Measurements from ENCODE around the gene ADIG.

ADIG gene

DNA sequence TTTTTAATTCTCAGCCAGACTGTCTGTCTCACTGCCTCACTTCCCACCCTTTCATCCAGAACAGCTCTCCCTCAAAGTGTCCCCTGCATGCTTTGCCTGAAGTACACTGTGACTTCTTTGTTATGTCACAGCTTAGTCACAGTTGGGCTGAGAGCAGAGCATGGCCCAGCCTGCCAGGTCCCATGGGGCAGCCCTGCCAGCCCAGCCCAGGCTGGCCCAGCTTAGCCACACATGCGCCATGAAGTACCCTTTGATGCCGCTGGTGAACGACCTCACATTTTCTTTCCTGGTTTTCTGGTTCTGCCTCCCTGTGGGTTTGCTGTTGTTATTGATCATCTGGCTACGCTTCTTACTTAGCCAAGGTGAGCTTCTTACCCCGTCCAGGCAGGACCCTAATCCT, at the start of gene ADIG:
TSS of gene ADIG (plus strand) at position 185 of the 400 bp plus-strand sequence. CDS start at position 239, 54 bp downstream.
- TF ChIP-seq CTCF (IDR thresholded peaks at IDR 0.05; ENCODE audit: low read depth, low read length, missing control alignments): no peak
- H3K4me3 ChIP-seq (ENCODE audit: low read depth, low read length): no peak within 1 kb of the TSS
- DNase-seq (ENCODE audit: low read depth): no peak
- in situ Hi-C loops (cut with HindIII; ENCODE audit: low sequenced_read_pairs): no loop called here

DNA sequence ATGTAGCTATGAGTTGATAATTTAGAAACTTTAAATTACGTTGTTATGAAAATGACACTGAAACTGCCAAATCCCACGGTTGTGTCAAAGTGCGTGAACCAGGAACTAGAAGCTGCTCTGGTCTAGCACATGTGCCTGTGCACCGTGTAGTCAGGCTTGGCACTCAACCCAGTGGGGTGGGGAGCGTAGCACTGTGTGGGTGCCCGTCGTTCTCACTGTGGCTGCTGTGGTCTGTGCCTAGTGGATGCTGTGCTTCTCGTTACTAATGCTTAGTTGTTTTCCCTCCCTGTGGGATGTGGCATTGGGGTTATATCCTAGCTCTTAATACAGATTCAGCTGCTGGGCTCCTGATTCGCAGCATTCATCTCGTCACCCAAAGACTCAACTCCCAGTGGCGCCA, 46.2 kb upstream of the ADIG start:
- in situ Hi-C loops (cut with HindIII; ENCODE audit: low sequenced_read_pairs): no loop called here
- no peak for TF ChIP-seq CTCF (IDR thresholded peaks at IDR 0.05; ENCODE audit: low read depth, low read length, missing control alignments)
- DNase-seq (ENCODE audit: low read depth): no peak
- no peak overlapping the region for H3K4me3 ChIP-seq (ENCODE audit: low read depth, low read length)

GRCh38 chr20:38536310-38536709, 44.7 kb upstream of the ADIG start:
- in situ Hi-C loops (cut with HindIII; ENCODE audit: low sequenced_read_pairs): no loop called here
- no peak overlapping the region for H3K4me3 ChIP-seq (ENCODE audit: low read depth, low read length)
- no peak for DNase-seq (ENCODE audit: low read depth)
- TF ChIP-seq CTCF (IDR thresholded peaks at IDR 0.05; ENCODE audit: low read depth, low read length, missing control alignments): no peak

DNA sequence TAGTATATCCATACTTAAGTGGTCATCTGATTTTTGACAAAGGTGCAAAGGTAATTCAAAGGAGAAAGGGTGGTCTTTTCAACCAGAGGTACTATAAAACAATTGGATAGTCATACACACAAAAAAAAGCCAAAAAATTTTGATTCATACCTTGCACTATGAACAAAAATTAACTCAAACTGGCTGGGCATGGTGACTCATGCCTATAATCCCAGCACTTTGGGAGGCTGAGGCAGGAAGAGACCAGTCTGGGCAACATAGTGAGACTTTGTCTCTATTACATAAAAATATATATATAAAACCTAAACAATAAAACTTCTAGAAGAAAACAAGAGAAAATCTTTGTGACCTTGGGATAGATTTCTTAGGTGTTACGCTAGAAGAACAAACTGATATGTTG, 43.8 kb upstream of the ADIG start:
- no peak for DNase-seq (ENCODE audit: low read depth)
- TF ChIP-seq CTCF (IDR thresholded peaks at IDR 0.05; ENCODE audit: low read depth, low read length, missing control alignments): no peak
- H3K4me3 ChIP-seq (ENCODE audit: low read depth, low read length): no peak overlapping the region
- in situ Hi-C loops (cut with HindIII; ENCODE audit: low sequenced_read_pairs): no loop called here

- no peak overlapping the region for H3K4me3 ChIP-seq (ENCODE audit: low read depth, low read length)
- DNase-seq (ENCODE audit: low read depth): no peak
- in situ Hi-C loops (cut with HindIII; ENCODE audit: low sequenced_read_pairs): no loop called here
- TF ChIP-seq CTCF (IDR thresholded peaks at IDR 0.05; ENCODE audit: low read depth, low read length, missing control alignments): no peak
These were observed 42.2 kb upstream of the ADIG start for GRCh38 chr20:38538789-38539188.

DNA sequence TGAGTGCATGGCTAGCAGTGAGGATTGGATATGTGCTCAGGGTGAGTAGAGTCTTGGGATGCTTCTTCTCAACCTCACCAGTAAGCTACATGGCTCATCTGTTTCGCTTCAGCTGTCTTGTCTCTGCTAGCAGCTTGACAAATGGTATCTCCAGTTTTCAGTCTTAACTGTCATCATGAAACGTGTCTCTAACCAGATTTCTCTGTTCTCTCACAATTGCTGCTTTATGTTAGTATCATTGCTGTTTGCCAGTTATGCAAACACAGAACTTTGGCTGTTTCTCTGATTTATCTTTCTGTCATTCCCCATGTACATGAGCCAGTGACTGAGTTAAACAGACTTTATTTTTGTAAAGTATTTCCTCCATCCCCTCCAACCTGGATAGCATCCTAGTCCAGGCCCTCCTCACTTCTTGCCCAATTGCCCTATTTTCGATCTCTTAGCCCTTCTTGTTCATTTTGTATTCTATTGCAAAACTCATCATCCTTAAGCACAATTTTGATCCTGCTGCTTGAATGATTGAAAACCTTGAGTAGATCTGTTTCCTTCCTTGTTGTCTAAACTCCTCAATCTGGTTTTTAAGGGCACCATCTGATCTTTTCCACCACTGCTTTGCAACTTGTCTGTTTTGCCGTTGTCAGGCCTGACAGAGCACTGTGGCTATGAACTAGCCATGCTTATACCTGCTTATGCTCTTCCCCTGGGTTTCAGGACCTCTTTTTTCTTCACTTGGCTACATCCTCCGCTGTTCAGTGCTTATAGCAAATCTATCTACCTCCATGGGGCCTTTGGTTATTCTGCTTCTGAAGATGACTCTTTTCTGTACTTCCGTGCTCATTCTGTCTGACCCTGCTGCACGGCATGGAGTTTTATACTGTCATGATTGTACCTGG, 37.7 kb upstream of the ADIG start:
- TF ChIP-seq CTCF (IDR thresholded peaks at IDR 0.05; ENCODE audit: low read depth, low read length, missing control alignments): no peak
- in situ Hi-C loops (cut with HindIII; ENCODE audit: low sequenced_read_pairs): no loop called here
- DNase-seq (ENCODE audit: low read depth): no peak
- no peak overlapping the region for H3K4me3 ChIP-seq (ENCODE audit: low read depth, low read length)
